HG03135 (cell line): ENCODE data around the gene DPY19L1.
A peak's percentile ranks its signal among the peaks of the same experiment; 100 is the strongest.
"Not testable (repeated sequence)": the region's sequence is repeated elsewhere in the genome, so short reads cannot be mapped to it uniquely, and the experiment has no call there.

Source experiments
- ATAC-seq: cut with Tn5 transposase; IDR thresholded peaks from one replicate; pipeline ENCODE4 v1.9.1; 2021; ENCODE audit warnings: mild to moderate bottlenecking, moderate library complexity; ENCODE audit not compliant: unreplicated experiment

The DPY19L1 gene

GRCh38 chr7:34928052-34928451 lies 109.2 kb downstream of the DPY19L1 start:
- peak; percentile 85 for ATAC-seq

GRCh38 chr7:34920470-34920869 lies 116.8 kb downstream of the DPY19L1 start:
- ATAC-seq = not testable (repeated sequence)

- ATAC-seq = not testable (repeated sequence)
Measured at GRCh38 chr7:34919038-34919437, 118.2 kb downstream of the DPY19L1 start.

GRCh38 chr7:34918198-34918861 lies 119.0 kb downstream of the DPY19L1 start:
- not testable (repeated sequence) for ATAC-seq

GRCh38 chr7:34917515-34917914 lies 119.8 kb downstream of the DPY19L1 start:
- ATAC-seq = not testable (repeated sequence)

- no peak for ATAC-seq
Measured at GRCh38 chr7:34916267-34916666, 121.0 kb downstream of the DPY19L1 start.

- ATAC-seq = no peak
Measured at GRCh38 chr7:34912236-34912635, 125.0 kb downstream of the DPY19L1 start.

GRCh38 chr7:34906266-34906850 lies 130.9 kb downstream of the DPY19L1 start:
- ATAC-seq = not testable (repeated sequence)

- ATAC-seq = no peak
Measured at GRCh38 chr7:34904987-34905386, 132.3 kb downstream of the DPY19L1 start.

- ATAC-seq = not testable (repeated sequence)
Measured at GRCh38 chr7:34903921-34904320, 133.4 kb downstream of the DPY19L1 start.

- no peak for ATAC-seq
Measured at GRCh38 chr7:34902182-34902581, 135.1 kb downstream of the DPY19L1 start.

- ATAC-seq = no peak
Measured at GRCh38 chr7:34900891-34901513, 136.3 kb downstream of the DPY19L1 start.

- no peak for ATAC-seq
Measured at GRCh38 chr7:34895202-34895601, 142.1 kb downstream of the DPY19L1 start.

GRCh38 chr7:34889951-34890350 lies 147.3 kb downstream of the DPY19L1 start:
- ATAC-seq = no peak

- no peak for ATAC-seq
Measured at GRCh38 chr7:34886856-34887255, 150.4 kb downstream of the DPY19L1 start.

- ATAC-seq = not testable (repeated sequence)
Measured at GRCh38 chr7:34883855-34884254, 153.4 kb downstream of the DPY19L1 start.

- ATAC-seq = no peak
Measured at GRCh38 chr7:34879871-34880270, 157.4 kb downstream of the DPY19L1 start.

- not testable (repeated sequence) for ATAC-seq
Measured at GRCh38 chr7:34878944-34879735, 158.1 kb downstream of the DPY19L1 start.
